HG03064 (cell line): ENCODE measurements around the gene SCO2.

Experiments
- ATAC-seq: cut with Tn5 transposase; IDR thresholded peaks from one replicate; pipeline ENCODE4 v1.9.1; 2021; ENCODE audit warnings: low read depth; ENCODE audit not compliant: unreplicated experiment

The SCO2 gene

DNA sequence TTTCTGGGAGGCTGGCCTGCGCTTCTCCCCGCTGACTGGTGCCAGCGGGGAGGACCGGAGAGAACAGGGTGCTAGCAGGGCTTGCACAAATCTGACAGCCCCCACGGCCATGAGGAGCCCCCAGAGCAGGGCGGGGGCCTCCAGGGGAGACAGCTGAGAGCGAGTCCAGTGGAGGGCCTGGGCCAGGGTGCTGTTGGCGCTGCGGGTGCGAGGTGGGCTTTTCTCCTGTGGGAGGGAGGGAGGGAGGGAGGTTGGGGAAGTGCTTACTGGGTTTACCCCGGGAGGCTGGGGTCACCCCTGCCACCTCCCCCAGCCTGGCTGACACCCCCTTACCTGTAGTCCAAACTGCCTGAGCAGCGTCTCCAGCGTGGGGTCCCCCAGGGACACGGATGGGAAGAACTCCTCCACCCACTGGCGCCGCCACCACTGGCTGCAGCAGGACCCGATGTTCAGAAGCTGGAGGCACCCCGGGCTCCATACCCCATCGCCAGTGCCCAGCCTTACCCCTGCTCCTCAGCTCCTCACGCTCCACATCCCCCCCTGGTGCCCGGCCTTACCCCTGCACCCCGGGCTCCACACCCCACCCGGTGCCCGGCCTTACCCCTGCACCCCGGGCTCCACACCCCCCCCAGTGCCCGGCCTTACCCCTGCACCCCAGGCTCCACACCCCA lies 21.8 kb downstream of the SCO2 start:
- ATAC-seq, result no peak

- no peak for ATAC-seq
These were observed 22.5 kb downstream of the SCO2 start for GRCh38 chr22:50502628-50503474.

DNA sequence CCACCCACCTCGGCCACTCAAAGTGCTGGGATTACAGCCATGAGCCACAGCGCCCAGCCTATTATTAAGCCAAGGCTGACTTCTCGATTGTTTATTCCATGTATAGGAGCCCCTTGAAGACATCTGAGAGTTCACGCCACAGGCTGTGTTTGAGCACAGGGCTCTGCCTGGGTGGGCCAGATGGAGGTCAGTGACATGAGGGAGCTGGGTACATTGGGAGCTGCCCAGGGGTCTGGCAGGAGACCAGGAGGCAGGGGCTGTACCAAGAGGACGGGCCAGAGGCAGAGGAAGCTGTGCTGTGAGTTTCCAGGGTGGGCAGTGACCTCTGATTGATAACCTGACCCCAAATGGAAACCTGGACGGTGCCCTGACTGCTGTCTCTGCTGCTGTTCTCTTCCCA lies 23.3 kb downstream of the SCO2 start:
- no peak for ATAC-seq

- no peak for ATAC-seq
These were observed 24.9 kb downstream of the SCO2 start for GRCh38 chr22:50500452-50500851.

DNA sequence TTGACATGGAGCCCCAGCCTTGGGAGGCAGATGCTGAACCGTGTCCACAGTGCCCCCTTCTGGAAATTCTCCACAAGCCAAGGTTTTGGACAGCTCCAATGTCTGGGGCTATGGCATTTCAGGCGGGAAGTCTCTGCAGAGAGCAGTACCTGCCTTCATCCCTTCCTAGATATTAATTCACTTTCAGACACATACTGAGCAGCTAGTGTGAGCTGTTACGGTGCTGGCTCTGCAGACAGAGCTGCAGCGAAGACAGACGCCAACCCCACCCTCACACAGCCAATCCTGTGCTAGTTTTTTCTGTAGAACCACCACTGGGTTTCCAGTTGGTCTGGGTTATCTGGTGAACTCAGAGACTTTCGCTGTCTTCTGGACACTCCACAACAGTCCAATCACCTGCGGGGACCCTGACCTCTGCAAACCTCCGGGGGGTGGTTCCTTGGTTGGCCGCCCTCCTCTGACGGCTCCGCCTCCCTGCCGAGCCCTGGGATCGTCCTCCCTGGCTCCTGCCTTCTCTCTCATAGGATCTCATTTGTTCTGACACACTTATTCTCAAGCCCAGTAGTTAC lies 27.0 kb downstream of the SCO2 start:
- no peak for ATAC-seq

DNA sequence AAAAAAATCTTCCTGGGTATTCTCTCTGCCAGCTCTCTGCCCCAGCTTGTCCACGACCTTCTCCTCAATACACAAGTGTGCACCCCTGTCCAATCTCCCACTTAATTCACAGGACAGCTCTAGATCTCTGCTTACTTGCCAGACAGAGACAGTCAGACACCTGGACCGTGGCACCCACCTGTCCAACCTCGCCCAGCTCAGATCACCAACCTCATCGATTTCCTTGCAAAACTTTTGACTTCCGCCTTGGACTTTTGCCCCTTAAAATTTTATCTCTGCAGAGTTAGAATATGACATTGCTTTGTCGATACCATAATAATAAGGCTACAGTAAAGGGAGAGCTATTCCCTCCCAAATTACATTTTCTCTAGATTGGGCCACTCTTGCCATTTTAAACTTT lies 28.3 kb downstream of the SCO2 start:
- ATAC-seq, result no peak

GRCh38 chr22:50490531-50491308 lies 34.7 kb downstream of the SCO2 start:
- no peak for ATAC-seq

DNA sequence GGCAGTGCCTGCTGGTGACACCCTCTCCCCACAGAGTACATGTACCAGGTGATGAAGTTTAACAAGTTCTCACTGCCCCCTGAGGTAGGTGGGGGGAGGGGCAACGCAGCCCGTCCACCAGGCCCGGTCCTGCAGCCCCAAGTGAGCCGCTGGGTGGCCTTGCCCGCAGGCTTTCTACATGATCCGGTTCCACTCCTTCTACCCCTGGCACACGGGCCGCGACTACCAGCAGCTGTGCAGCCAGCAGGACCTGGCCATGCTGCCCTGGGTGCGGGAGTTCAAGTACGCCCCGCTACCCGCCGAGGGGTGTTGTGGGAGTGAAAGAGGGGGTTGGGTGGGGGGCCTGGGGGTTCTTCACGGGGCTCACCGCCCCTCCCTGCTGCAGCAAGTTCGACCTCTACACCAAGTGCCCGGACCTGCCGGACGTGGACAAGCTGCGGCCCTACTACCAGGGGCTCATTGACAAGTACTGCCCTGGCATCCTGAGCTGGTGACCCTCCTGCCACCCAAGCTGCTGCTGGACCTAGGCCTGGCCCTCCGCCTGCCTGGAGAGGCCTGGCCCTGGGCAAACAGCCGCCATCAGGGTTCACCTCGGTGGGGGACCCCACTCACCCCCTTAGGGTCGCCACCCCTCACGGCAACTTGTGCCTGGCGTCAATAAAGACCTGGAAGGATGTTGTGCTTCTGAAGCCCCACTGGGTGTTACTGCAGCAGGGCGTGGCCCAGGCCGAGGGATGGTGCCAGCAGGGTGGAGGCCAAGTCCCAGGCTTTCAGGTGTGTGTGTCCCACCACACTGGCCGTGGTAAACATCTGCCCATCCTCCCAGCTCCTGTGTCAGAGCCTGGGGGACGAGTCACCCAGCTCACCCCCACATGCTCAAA lies 35.8 kb downstream of the SCO2 start:
- no peak for ATAC-seq

GRCh38 chr22:50488886-50489285 lies 36.5 kb downstream of the SCO2 start:
- ATAC-seq, result no peak

GRCh38 chr22:50488006-50488677 lies 37.3 kb downstream of the SCO2 start:
- ATAC-seq, result no peak

DNA sequence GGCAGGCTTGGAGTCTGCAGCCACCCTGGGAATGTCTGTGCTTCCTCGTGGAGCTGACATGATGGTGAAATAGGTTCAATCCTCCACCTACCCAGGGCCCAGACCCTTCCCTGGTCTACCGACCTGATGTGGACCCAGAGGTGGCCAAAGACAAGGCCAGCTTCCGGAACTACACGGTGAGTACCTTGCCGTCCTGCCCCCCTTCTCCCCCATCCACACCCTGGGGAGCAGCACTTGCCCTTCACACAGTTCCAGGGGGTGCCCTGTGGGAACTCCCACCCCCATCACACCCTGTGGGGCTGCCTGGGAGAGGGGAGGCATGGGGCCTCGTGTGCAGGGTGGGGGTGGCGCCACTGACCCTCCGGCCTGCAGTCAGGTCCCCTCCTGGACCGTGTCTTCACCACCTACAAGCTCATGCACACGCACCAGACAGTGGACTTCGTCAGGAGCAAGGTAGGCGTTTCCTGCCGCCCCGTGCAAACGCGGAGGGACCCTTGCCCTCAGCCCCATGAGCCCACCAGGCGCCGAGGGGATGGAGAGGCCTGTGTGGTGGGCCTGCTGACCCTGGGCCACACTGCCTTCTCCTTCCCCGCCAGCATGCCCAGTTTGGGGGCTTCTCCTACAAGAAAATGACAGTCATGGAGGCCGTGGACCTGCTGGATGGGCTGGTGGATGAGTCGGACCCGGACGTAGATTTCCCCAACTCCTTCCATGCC lies 38.0 kb downstream of the SCO2 start:
- no peak for ATAC-seq

DNA sequence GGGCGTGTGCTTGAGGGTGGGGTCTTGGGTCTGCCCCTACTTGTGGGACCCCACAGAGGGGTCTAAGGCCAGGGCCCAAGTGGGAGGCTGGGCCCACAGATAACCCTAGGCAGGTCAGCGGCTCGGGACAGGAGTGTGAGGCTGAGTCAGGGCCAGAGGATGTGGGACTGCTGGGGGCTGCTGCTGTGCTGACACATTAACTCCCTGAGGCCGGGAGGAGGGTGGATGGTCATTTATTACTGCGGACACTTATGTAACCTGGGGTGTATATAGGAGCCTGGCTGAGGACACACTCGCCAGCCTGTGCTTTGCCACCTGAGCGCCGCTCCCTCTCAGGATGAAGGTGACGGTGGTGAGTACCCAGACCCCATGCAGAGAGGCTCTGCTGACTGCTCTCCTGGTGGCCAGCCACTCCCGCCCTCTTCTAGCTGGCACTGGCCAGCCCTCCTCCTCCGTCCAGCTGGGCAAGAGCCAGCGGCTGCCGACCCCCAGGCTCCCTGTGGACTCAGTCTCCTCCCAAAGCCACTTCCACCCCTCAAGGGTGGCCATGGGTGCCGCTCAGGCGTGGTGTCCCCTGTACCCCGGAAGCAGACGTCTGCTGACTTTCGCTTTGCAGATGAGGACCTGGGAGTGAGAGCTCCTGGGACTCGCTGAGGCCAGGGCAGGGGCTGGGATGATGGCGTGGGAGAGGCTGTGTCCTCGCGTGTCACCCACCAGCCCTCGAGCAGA lies 38.7 kb downstream of the SCO2 start, which contains the start of gene MIOX:
MIOX (plus strand) TSS at position 299 of the 729 bp plus-strand sequence; CDS start at position 338, 39 bp downstream.
- no peak for ATAC-seq

GRCh38 chr22:50485221-50486131 lies 39.9 kb downstream of the SCO2 start:
- no peak for ATAC-seq

DNA sequence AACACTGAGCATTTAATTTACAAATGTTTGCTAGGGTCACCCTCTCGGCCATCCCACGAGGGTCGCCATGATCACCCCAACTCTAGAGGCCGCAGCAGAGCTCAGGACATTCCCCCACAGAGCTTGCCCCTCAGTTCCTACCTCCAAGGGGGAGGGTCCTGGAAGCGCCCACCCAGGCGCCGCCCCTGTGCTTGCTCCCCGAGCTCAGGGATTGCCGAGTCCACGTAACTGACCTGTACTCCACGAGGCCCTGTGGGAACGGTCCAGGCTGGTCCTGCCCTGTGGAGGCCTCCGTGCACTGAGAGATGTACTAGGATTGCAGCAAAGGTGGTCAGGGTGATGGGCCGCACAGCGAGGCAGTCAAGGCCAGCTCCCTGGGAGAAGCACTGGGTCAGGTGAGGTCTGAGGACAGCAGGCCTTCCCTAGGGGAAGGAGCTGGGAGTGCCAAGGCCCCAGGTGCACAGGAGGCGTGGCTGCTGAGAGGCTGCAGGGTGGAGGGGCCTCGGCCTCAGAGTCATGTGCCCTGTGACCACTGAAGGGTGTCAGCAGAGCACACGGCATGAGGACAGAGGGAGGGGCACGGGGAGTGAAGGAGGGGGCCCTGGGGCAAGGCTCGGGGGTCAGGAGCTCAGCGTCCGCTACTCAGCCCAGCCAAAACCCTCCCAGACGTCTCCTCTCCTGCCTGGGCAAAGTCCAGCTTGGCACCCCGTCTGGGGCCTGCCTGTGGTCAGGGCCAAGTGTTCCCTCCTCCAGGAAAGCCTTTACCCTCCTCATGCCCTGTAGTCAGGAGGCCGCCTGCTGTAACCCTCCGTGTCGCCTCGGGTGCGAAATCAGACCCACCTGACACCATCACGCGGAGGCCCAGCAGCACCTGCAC lies 41.2 kb downstream of the SCO2 start:
- no peak for ATAC-seq

DNA sequence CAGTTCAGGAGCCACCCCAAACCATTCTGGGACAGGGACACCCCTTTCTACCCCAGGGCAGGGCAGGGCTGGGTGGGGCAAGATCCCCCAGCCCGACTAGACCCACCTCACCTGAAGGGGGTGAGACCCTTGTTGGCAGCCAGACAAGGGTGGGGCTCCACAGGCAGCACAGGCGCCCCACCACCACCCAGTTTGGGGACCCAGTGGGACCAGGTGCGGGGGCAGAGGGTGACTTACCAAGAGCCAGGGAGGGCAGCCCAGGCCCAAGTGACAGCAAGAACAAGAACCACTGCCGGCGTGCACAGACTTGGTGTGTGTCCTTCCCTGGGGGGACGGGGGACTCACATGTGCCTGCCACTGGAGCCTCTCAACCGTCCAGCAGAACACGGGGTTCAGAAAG lies 41.8 kb downstream of the SCO2 start:
- ATAC-seq, result no peak

DNA sequence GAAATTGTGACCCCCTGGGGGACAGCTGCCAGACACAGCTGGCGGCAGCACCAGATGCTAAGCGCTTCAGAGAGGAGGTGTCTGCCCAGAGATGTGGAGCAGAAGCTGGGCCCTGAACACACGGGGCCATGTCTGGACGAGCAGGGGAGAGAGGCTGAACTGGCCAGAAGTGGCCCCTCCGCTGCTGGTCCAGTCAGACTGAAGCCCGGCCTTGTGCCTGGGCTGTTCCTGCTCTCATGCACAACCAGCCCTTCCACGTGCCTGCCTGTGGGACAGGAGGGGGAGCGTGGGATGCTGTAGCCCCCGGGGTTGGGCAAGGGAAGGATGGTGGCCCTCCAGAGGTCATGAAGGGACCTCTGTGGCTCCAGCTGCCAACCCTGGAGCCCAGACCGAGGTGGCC lies 42.3 kb downstream of the SCO2 start:
- ATAC-seq, result no peak
